Uterus (tissue), 2 donors: ENCODE results near the gene NPW.

Experiments
- POLR2A ChIP-seq, 2 donors: fragments of 450-650 bp; IDR thresholded peaks; one replicate each; pipeline ENCODE4 v1.6.1; 2016; ENCODE audit warnings: antibody characterized with exemption in 2 of 2, mild to moderate bottlenecking in 1 of 2, moderate library complexity in 1 of 2
- TF ChIP-seq, protein P1 (sequence below), 4 experiments: fragments of 200-600 bp in 2 of 4; fragments of 450-650 bp in 2 of 4; sonication (generic) in 2 of 4; IDR thresholded peaks; one replicate each; pipeline ENCODE4 v1.5.1; 2016 to 2019; ENCODE audit warnings: antibody characterized with exemption in 4 of 4, mild to moderate bottlenecking in 2 of 4, moderate library complexity in 1 of 4

DNA sequence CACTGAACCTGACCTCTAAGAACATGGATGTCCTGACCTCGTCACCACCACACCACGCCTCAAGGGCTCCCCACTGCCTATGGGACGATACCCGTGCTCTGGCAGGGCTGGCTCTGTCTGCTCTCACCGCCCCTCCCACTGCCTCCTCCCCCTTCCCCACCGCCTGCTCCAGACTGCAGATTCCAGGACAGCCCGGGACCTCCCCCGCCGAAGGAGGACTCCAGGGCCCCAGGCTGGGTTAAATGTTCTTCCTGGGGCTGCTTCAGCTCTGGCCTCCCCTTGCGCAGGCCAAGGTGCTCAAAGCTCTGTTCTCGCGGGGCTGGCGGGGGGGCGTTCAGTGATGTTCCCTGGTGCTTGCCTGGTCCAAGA is 3.1 kb downstream of the NPW start:
- TF ChIP-seq, protein P1, sequence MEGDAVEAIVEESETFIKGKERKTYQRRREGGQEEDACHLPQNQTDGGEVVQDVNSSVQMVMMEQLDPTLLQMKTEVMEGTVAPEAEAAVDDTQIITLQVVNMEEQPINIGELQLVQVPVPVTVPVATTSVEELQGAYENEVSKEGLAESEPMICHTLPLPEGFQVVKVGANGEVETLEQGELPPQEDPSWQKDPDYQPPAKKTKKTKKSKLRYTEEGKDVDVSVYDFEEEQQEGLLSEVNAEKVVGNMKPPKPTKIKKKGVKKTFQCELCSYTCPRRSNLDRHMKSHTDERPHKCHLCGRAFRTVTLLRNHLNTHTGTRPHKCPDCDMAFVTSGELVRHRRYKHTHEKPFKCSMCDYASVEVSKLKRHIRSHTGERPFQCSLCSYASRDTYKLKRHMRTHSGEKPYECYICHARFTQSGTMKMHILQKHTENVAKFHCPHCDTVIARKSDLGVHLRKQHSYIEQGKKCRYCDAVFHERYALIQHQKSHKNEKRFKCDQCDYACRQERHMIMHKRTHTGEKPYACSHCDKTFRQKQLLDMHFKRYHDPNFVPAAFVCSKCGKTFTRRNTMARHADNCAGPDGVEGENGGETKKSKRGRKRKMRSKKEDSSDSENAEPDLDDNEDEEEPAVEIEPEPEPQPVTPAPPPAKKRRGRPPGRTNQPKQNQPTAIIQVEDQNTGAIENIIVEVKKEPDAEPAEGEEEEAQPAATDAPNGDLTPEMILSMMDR (IDR thresholded peaks at IDR 0.05): no peak
- TF ChIP-seq POLR2A (IDR thresholded peaks at IDR 0.05): no peak
